B cell (primary cell): ENCODE results near the gene DBNDD2. TPM values are rescaled to one million over a fixed set of nuclear protein-coding genes. Genes with fewer than 3 reads are reported as not detected.

ENCODE experiments used
- ATAC-seq: fragments of 200-7000 bp; cut with Tn5 transposase; one replicate; pipeline ENCODE4 v1.10.0; 2021; ENCODE audit warnings: low read depth, mild to moderate bottlenecking, moderate number of reproducible peaks, moderate library complexity
- CTCF ChIA-PET: fragments of 350-600 bp; sonication (Branson Sonifier 250); formaldehyde crosslinking; loops from one replicate; lab custom pipeline; 2021; ENCODE audit warnings: antibody characterized with exemption, inconsistent platforms; lab: Charles Lee
- POLR2A ChIA-PET: fragments of 350-600 bp; sonication (Branson Sonifier 250); formaldehyde crosslinking; loops from one replicate; lab custom pipeline; 2021; ENCODE audit warnings: antibody characterized with exemption; lab: Charles Lee
- DNase-seq: peaks from one replicate; pipeline ENCODE4 v3.0.0; 2013
- H2AFZ ChIP-seq: 2 replicates; pipeline ENCODE4 v1.6.1; 2012; ENCODE audit warnings: mild to moderate bottlenecking, low read depth, low read length; ENCODE audit not compliant: insufficient read depth, poor library complexity, severe bottlenecking
- H3K27ac ChIP-seq, 2 donors: 1 replicate in 1 of 2; 2 replicates in 1 of 2; pipeline ENCODE4 v1.5.1; 2012 to 2013; ENCODE audit warnings: low read length in 2 of 2, mild to moderate bottlenecking in 2 of 2, moderate library complexity in 1 of 2
- H3K27me3 ChIP-seq, 4 experiments: fragments of 200-600 bp in 1 of 4; sonication (generic) in 1 of 4; replicated peaks in 1 of 4; 1 replicate in 2 of 4; 2 replicates in 2 of 4; pipeline versions ENCODE4 v1.6.1 to v1.7.0; 2013 to 2016; ENCODE audit warnings: low read length in 3 of 4, mild to moderate bottlenecking in 2 of 4, mixed read lengths in 1 of 4, moderate library complexity in 1 of 4; ENCODE audit not compliant: insufficient read depth in 4 of 4, control insufficient read depth in 3 of 4; ENCODE audit errors: control extremely low read depth in 1 of 4
- H3K36me3 ChIP-seq, 2 experiments: replicated peaks in 1 of 2; 1 replicate in 1 of 2; 2 replicates in 1 of 2; pipeline versions ENCODE4 v1.6.1 to v1.7.1; 2013; ENCODE audit warnings: low read length in 1 of 2; ENCODE audit not compliant: insufficient read depth in 2 of 2, control insufficient read depth in 1 of 2; ENCODE audit errors: control extremely low read depth in 1 of 2, extremely low read depth in 1 of 2
- H3K4me1 ChIP-seq, 2 donors: fragments of 200-600 bp in 1 of 2; sonication (generic) in 1 of 2; 1 replicate in 1 of 2; 2 replicates in 1 of 2; pipeline versions ENCODE4 v1.5.1 to v1.6.1; 2013 to 2017; ENCODE audit warnings: low read length in 2 of 2; ENCODE audit not compliant: control insufficient read depth in 2 of 2, insufficient read depth in 2 of 2
- H3K4me2 ChIP-seq: replicated peaks from 2 replicates; pipeline ENCODE3; 2012; ENCODE audit warnings: mild to moderate bottlenecking, low read depth, low read length; ENCODE audit not compliant: poor library complexity, severe bottlenecking
- H3K4me3 ChIP-seq, 5 experiments: fragments of 200-600 bp in 1 of 5; sonication (generic) in 1 of 5; 1 replicate in 3 of 5; 2 replicates in 2 of 5; pipeline versions ENCODE4 v1.5.1 to v1.7.0; 2011 to 2016; ENCODE audit warnings: low read length in 4 of 5, mild to moderate bottlenecking in 4 of 5, low read depth in 2 of 5, control low read depth in 1 of 5, moderate library complexity in 1 of 5; ENCODE audit not compliant: insufficient read depth in 1 of 5; ENCODE audit errors: control extremely low read depth in 1 of 5, extremely low read depth in 1 of 5
- H3K79me2 ChIP-seq: fragments of 200-600 bp; sonication (generic); one replicate; pipeline ENCODE4 v1.6.0; 2016; ENCODE audit warnings: low read length; ENCODE audit not compliant: control insufficient read depth, insufficient read depth
- H3K9ac ChIP-seq: fragments of 200-600 bp; sonication (generic); 2 replicates; pipeline ENCODE4 v1.6.1; 2017; ENCODE audit warnings: mild to moderate bottlenecking, low read length, moderate library complexity
- H3K9me3 ChIP-seq, 3 donors: one replicate each; pipeline versions ENCODE4 v1.6.1 to v1.7.1; 2013; ENCODE audit warnings: low read length in 2 of 3; ENCODE audit not compliant: control insufficient read depth in 2 of 3, insufficient read depth in 1 of 3; ENCODE audit errors: control extremely low read depth in 1 of 3
- H4K20me1 ChIP-seq: 2 replicates; pipeline ENCODE4 v1.6.0; 2012; ENCODE audit warnings: mild to moderate bottlenecking, low read length; ENCODE audit not compliant: insufficient read depth, control insufficient read depth, poor library complexity, severe bottlenecking
- H3K27ac Mint-ChIP-seq: one replicate; pipeline ENCODE4 v1.8.0; 2021; ENCODE audit warnings: mixed read lengths
- H3K27me3 Mint-ChIP-seq: one replicate; pipeline ENCODE4 v1.8.0; 2021; ENCODE audit warnings: mixed read lengths
- H3K4me1 Mint-ChIP-seq: one replicate; pipeline ENCODE4 v1.8.0; 2021; ENCODE audit warnings: mixed read lengths
- H3K4me3 Mint-ChIP-seq: one replicate; pipeline ENCODE4 v1.8.0; 2021; ENCODE audit warnings: mixed read lengths
- H3K9me3 Mint-ChIP-seq: one replicate; pipeline ENCODE4 v1.8.0; 2022; ENCODE audit warnings: mixed read lengths; ENCODE audit not compliant: insufficient read depth
- EZH2 ChIP-seq: IDR thresholded peaks from 2 replicates; pipeline ENCODE4 v1.6.1; 2012; ENCODE audit warnings: borderline replicate concordance, low read depth, mild to moderate bottlenecking, moderate library complexity, low read length; ENCODE audit not compliant: insufficient read depth, poor library complexity, severe bottlenecking
- WGBS: methylation state at CpG from one replicate; pipeline ENCODE4 v1.1.5; 2013; ENCODE audit warnings: missing lambda C conversion rate; ENCODE audit not compliant: insufficient coverage; 5-methylcytosine and 5-hydroxymethylcytosine counted together
- intact Hi-C: fragments of 100-400 bp; cut with micrococcal nuclease; formaldehyde crosslinking; loops from one replicate; pipeline ENCODE4 v1.10.0; 2022
- polyA plus RNA-seq: library from polyadenylated mRNA; depleted of rRNA; stranded (reverse); fragments of >200 nt; gene quantifications from 2 replicates; pipeline ENCODE4 v1.2.3, GENCODE V29; 2012
- total RNA-seq, 2 donors: library from RNA; stranded (reverse); fragments of 120-200 nt in 1 of 2; gene quantifications; 1 replicate in 1 of 2; 2 replicates in 1 of 2; pipeline versions ENCODE4 v1.2.3 to v1.2.4, GENCODE V29; 2013 to 2022
- TF ChIP-seq, protein P1 (sequence below): fragments of 200-600 bp; IDR thresholded peaks from one replicate; pipeline ENCODE4 v1.8.0; 2022; ENCODE audit warnings: antibody characterized with exemption, mild to moderate bottlenecking

Gene DBNDD2
- total and polyA plus RNA-seq, 2 donors (not counting 1 experiment from before 2014, with no cell fraction given): 3.1 to 3.6 TPM

DNA sequence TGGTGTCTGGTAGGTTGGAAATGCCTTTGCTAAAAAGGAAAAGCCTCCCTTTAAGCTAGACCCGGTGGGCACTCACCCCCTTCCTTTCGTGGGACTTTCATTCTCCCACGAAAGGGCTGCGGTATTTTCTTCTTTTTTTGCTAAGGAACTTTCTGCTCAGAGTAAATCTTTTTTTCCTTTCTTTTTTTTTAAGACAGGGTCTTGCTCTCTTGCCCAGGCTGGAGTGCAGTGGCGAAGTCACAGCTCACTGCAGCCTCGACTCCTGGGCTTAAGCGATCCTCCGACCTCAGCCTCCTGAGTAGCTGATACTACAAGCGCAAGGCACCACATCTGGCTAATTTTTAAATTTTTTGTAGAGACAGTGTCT is 34.0 kb upstream of the DBNDD2 start:
- peak overlapping the region in 4 of 5 experiments; percentile 42 to 64 (median 48) for H3K4me3 ChIP-seq
- peak overlapping the region; percentile 96 for H3K4me3 Mint-ChIP-seq
- POLR2A ChIA-PET: interaction anchor here (0.9 to 4.8 kb wide), 6 partner anchors 9 to 63 kb away, joined by 3 to 38 read pairs (median 6); partner anchors contain the start of genes PIGT and SYS1
- intact Hi-C loops: loop anchor here (1.0 kb wide), 1 partner anchor 63 kb away; no protein-coding TSS in a partner anchor
- peak overlapping the region; percentile 86 for H3K27ac Mint-ChIP-seq
- peak overlapping the region; percentile 85 for H3K4me2 ChIP-seq
- H3K9me3 ChIP-seq: no peaks in the 10 kb centered on the region
- no peaks in the 10 kb centered on the region for H3K27me3 Mint-ChIP-seq
- H4K20me1 ChIP-seq: peaks cover 45% of the 10 kb centered on the region
- H3K36me3 ChIP-seq: peaks cover 0 to 12% of the 10 kb centered on the region in 2 experiments
- H3K79me2 ChIP-seq: peaks cover 63% of the 10 kb centered on the region
- H3K9me3 Mint-ChIP-seq: no peaks in the 10 kb centered on the region
- peak overlapping the region; percentile 41 for H2AFZ ChIP-seq
- DNase-seq (no peak), ATAC-seq (no peak)
- H3K27ac ChIP-seq: no peak overlapping the region
- no peak for TF ChIP-seq EZH2
- TF ChIP-seq, protein P1, sequence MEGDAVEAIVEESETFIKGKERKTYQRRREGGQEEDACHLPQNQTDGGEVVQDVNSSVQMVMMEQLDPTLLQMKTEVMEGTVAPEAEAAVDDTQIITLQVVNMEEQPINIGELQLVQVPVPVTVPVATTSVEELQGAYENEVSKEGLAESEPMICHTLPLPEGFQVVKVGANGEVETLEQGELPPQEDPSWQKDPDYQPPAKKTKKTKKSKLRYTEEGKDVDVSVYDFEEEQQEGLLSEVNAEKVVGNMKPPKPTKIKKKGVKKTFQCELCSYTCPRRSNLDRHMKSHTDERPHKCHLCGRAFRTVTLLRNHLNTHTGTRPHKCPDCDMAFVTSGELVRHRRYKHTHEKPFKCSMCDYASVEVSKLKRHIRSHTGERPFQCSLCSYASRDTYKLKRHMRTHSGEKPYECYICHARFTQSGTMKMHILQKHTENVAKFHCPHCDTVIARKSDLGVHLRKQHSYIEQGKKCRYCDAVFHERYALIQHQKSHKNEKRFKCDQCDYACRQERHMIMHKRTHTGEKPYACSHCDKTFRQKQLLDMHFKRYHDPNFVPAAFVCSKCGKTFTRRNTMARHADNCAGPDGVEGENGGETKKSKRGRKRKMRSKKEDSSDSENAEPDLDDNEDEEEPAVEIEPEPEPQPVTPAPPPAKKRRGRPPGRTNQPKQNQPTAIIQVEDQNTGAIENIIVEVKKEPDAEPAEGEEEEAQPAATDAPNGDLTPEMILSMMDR: peak; percentile 53
- H3K4me1 ChIP-seq: peaks cover 42 to 52% of the 10 kb centered on the region in 2 donors
- peaks cover 50% of the 10 kb centered on the region for H3K4me1 Mint-ChIP-seq
- H3K9ac ChIP-seq: peak overlapping the region; percentile 62
- CTCF ChIA-PET: interaction anchor here (0.8 to 20.6 kb wide), 28 partner anchors 9 to 787 kb away, joined by 3 to 814 read pairs (median 6); partner anchors contain the start of genes DBNDD2, PIGT, SYS1 and WFDC2
- H3K27me3 ChIP-seq: no peaks in the 10 kb centered on the region
- WGBS: 50% methylated on average over 9 of the region's 9 CpGs

DNA sequence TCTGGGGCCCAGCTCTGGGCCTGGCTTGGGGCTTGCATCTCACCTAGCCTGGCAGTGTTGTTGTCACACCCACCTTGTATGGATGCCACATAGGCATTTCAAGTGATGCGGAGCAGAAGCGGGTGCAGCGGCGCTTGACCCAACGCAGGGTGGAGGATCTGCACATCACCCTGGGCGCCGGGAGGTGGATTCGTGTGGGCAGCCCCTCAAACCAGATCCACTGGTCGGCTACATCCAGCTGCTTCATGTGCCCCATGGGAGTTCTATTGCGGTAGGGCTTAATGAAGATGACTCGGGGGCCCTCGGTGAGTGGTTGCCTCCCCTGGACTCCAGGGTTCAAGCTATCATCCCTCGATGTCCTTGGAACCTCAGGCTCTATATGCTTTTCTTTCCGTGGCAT is 33.1 kb upstream of the DBNDD2 start:
- POLR2A ChIA-PET: interaction anchor here (2.9 kb wide), 1 partner anchor 12 kb away, joined by 38 read pairs; the partner anchor contains the start of gene SYS1
- H3K4me3 Mint-ChIP-seq: no peak overlapping the region
- Histone ChIP-seq H3K9ac (no peak overlapping the region), H4K20me1 (peaks cover 39% of the 10 kb centered on the region), H3K36me3 (peaks cover 0 to 10% of the 10 kb centered on the region in 2 experiments), H3K4me2 (no peak overlapping the region), H3K79me2 (peaks cover 62% of the 10 kb centered on the region), H2AFZ (no peak overlapping the region), H3K27me3 (no peaks in the 10 kb centered on the region), H3K4me1 (peaks cover 33 to 43% of the 10 kb centered on the region in 2 donors), H3K4me3 (no peak overlapping the region), H3K9me3 (no peaks in the 10 kb centered on the region), H3K27ac (no peak overlapping the region)
- CTCF ChIA-PET: interaction anchor here (1.7 to 20.6 kb wide), 9 partner anchors 8 to 396 kb away, joined by 4 to 814 read pairs (median 15); partner anchors contain the start of gene SYS1
- intact Hi-C loops: loop anchor here (1.0 kb wide), 1 partner anchor 62 kb away; no protein-coding TSS in a partner anchor
- ATAC-seq: no peak
- no peak overlapping the region for H3K27ac Mint-ChIP-seq
- TF ChIP-seq, protein P1: no peak
- no peak for TF ChIP-seq EZH2
- no peak for DNase-seq
- no peaks in the 10 kb centered on the region for H3K27me3 Mint-ChIP-seq
- 94% methylated on average over 14 of the region's 14 CpGs for WGBS
- no peaks in the 10 kb centered on the region for H3K9me3 Mint-ChIP-seq
- peaks cover 45% of the 10 kb centered on the region for H3K4me1 Mint-ChIP-seq
